NOMO-1 (cell line): ENCODE results near the gene B4GALT1.
"Not testable (repeated sequence)": the region's sequence is repeated elsewhere in the genome, so short reads cannot be mapped to it uniquely, and the experiment has no call there.

Experiments
- DNase-seq, 2 experiments: peaks; one replicate each; lab custom pipeline; 2025; ENCODE audit not compliant: unreplicated experiment in 2 of 2; lab: John Stamatoyannopoulos, UW

B4GALT1 gene

DNA sequence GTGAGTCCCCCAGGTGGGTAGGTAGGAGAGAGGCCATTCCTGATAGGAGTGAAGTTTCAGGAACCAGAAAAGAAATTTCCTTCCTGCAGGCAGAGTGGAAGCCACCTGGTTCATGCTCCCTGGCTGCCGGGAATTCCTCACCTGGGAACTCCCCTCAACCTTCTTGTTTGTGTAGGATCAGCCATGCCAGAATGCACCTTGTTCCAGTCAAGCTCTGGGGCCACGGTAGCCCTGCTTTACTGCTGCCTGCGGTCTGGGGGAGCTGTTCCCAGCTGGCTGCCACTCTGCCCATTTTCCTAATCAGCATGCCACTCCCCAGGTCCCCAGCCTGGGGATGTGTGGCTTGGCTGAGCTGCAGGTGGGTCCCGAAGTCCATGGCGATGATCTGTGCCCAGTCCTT lies 18.7 kb upstream of the B4GALT1 start:
- no peak for DNase-seq

DNA sequence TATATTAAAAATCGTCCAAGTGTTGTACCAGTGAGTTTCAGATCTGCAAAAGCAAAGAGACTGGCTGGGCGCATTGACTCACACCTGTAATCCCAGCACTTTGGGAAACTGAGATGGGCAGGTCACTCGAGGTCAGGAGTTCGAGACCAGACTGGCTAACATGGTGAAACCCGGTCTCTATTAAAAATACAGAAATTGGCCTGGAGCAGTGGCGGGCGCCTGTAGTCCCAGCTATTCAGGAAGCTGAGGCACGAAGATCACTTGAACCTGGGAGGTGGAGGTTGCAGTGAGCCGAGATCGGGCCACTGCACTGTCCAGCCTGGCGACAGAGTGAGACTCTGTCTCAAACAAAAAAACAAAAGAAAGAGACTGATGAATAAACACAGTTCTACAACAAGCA lies 18.3 kb upstream of the B4GALT1 start:
- no peak for DNase-seq

DNA sequence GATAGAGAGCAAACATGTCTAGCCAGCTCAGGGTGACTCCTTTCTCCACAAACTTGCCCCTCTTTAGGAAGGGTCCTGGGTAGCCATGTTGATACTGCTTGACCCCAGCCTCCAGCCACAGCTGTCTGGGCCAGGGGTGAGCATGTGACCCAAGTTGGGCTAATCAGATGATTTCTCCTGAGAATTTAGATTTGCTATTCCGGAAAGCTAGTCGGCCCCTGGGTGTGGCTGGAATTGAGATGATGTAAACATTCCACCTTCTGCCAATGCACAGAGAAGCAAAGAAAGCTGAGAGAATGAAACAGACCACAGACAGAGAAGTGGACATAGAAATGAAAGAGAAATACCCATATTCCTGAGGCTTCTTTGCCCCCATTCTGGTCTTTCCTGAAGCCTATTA lies 17.8 kb upstream of the B4GALT1 start:
- DNase-seq: no peak

DNA sequence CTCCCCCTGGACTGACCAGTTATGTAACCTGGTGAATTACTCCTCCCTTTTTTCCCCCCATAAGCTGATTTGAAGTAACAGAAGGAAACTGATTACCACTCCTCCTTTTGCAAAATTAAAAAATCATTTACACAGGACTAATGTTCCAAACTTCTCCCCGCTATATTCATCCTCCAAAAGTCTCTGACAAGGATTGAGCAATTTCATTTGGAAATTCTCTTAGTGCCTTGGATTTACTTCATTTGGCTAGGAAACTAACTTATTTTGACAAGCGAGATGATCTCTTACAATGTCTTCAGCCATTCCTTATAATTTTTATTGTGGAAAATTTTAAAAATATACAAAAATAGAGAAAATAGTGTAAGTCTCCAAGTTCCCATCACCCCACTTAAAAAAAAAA lies 15.4 kb upstream of the B4GALT1 start:
- DNase-seq: no peak

DNA sequence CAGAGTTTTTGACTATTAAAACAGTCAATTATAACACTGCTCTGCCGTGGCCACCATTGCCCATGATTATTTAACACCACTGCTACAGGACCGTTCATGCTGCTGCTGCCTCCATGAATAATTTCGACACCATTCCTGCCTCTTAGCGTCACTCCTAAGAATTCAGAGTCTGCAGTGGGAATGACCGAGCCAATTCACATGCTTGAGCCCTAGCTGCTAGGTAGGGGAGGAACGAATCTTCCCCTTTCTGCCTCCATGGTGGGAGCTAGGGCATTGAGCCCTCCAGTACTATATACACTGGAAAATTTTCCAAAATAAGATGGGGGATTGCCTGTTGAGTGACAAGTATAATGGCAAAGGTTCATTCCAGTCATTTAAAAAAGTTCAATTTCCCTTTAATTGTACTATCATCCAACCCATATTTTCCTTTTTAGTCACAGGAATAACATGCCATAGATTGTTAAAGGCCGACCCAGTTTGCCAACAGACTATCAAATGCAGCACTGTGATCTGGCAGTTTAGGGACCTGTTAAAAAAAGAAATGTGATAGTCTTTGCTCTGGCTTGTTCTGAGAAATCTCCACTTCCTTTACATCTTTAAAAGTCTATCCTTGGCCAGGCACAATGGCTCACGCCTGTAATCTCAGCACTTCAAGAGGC lies 13.5 kb upstream of the B4GALT1 start:
- DNase-seq: no peak

DNA sequence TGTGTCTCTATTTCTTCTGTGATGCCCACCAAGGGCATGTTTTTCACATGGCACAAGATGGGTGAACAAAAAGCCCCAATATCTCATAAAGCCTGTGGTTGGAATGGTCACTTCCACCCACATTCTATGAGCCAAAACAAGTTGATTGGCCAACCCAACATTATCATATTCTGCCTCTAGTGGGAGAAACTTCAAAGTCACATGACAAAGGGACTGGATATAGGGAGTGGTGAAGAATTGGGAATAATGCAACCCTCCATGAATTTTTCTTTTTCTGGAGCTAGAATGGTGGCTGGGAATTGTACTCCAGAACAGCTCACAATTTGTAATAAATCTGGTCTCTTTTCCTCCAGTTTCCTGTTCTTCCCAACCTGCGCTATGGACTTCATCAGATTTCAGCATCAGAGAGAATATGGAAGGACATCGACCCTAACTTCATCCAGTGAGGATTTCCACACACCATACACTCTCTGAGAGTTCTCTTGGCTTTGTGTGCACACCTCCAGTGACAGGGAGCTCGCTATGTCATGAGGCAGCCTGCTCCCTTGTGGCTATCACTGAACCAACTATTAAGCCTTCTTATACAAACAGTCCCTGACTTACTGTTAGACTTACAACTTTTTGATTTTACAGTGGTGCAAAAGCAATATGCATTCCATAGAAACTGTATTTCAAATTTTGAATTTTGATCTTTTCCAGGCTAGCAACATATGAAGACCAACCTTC lies 12.0 kb upstream of the B4GALT1 start:
- DNase-seq: no peak

DNA sequence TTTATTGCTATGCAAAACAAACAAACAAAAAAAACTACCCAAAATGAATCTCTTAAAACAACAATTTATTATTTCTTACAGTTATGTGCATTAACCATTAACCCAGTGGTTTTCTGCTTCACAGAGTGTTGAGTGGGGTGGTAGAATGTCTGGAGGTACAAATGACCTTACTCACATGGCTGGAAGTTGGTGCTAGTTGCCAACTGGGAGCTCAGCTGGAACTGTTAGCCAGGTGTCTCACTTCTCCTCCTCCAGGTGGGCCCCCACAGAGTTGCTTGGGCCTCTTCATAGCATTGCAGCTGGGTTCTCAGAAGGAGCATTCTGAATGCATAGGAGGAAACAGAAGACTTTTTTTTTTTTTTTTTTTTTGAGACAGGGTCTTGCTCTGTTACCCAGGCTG lies 10.5 kb upstream of the B4GALT1 start:
- no peak for DNase-seq

DNA sequence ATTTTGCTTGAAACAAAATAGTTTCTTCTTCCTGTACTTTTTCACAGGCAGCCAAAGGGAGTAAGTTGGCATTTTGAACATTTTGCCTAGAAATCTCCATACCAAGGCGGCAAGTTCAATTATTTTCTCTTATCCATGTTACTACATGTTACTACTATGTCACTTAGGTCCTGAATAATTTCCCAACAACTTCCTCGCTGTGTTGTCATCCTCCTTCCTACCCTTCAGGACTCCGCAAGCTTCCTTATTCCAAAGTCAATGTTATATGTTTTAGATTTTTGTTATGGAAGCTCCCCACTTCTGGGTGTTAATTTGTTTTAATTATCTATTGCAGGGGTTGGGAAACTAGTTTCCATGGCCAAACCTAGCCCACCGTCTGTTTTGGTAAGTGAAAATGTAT lies 9.9 kb upstream of the B4GALT1 start:
- DNase-seq: no peak

DNA sequence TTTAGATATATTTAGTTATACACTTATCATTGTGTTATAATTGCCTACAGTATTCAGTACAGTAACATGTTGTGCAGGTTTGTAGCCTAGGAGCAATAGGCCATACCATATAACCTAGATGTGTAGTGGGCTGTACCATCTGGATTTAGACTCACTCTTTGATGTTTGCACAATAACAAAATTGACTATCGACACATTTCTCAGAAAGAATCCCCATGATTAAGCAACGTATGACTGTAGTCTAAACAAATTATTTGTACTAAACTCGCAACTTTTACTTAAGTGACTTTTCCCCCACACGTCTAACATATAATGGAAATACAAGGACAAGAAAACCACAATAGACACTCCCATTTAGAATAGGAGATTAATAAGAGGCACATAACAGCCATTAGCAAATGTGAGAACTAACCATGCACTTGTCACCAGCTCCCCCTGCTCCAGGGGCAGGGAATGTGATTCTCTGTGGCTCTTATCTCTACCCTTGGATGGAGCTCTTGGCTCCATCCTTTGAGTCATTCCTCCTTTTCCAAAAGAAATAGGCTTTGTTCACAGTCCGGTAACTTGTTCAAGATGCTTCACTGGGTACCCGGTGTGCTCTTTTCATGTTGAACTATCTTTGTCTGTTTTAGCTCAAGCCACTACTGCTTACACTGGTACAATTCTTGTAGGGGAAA lies 8.7 kb upstream of the B4GALT1 start:
- DNase-seq: no peak

DNA sequence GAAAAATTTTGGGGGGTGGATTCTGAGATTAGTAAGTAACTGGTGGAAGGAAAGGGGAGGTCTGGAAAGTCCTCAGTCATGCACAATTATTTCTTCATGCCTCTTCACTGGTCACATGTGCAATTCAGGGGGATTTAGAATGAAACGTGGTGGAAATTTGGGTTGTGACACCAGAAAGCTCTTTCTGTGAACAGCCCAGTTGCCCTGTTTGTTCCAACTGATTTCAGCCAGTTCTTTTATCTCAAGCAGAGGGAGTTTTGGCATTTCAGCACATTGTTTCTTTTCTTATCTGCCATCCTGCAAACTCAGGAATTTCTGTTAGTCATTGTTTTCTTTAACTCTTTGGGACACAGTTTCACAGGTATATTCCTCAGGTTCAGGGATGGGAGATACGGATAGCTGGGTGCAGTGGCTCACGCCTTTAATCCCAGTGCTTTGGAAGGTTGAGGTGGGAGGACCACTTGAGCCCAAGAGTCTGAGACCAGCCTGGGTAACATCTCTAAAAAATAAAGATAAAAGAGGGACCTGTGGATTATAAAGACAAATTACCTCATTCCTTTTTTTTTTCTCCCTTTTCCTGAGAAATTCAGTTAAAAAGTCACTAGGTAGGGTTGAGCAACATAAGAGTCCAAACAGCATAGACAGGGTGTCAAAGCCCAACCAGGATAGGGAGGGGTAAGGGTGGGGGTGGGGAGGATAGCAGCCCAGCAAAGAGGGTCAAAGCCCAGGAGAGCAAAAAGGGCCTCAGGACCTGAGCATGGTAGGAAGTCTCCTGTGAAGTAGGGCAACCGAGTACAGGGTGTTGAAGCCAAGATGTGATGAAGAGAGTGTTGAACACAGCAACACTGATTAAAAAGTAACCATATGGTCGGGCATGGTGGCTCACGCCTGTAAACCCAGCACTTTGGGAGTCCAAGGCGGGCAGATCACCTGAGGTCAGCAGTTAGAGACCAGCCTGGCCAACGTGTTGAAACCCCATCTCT lies 5.4 kb upstream of the B4GALT1 start:
- no peak for DNase-seq

DNA sequence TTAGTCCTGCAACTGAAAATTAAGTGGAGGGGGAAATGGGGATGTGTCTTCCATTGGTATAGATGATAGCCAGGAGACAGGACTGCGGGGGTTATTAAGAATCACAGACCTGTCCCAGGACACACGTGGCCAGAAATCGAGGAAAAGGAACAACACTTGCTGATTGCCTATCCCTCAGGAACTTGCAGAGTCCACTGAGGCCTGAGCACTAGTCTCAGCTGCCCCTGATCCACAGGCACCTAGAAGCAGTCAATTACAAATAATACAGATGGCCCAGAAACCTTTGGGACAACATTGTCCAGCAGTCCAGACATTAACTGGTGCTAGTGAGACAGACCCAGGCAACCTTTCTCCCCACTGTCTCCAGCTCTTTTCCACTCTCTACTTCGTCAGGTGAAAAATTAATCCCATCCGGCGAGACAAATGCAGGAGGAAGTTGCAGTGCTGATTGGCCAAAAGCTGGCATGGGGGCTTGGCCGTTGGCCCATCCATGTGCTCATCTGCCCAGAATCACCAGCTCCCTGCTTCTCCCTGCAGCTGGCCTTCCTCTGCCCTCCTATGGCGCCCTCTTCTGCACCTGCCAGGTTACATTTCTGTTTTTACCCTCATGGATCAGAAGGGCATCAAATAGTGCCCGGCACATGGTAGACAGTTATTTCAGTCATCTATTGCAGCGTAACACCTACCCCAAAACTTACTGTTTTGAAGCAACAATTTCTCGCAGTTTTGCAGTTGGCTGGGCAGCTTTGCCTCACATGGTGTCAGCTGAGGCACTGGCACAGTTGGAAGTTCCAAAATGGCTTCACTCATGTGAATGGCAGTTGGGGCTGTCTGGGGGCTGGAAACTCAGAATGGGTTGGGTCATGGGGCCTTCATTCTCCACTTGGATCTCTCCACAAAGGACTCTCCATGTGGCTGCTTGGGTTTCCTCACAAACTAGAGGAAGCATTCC lies 3.6 kb upstream of the B4GALT1 start:
- DNase-seq: peak in 1 of 2 experiments; percentile 25

DNA sequence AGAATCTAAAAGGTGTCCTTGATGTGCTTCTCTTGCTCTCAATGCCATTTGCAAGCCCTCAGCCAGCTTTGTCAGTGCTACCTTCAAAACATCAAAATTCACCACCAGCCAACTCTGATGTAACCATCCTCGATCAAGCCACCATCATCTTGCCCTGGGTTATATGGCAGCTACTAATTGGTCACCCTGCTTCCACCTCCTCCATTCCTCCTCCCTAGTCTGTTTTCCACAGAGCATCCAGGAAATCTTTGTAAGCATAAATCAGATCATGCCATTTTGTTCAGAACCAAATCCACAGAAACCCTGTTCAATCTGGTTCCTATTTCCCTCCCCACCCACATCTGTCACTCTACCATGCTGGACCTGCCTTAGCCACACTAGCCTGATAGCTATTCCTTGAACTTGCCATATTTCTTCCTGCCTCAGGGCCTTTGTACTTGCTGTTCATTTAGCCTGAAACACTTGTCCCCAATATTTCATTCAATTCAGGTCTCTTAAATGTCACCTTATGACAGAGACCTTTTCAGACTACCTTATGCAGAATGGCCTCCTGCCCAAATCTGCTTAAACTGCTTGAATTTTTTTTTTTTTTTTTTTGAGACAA lies 1.9 kb upstream of the B4GALT1 start:
- no peak for DNase-seq

DNA sequence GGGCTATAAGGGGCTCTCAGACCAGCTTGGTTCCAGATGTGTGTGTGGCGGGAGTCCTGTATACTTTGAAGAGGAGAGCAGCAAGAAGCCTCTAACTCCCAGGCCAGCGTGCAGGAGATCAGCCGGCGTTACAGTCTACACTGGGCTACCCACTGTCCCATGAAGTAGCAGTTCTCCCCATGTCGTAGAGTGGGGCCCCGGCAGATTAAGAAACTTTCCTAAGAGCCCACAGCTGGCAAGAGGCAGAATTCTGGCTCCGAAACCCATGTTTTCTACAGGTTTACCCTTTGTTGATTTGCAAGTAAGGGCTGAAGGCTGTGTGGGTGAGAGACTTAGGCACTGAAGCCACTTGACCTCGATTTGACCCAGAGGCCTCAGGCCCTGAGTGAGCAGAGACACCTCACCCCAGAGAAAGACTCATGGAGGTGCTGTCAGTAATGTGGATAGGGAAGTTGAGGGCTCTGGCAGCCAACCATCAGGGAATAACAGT lies 881 bp upstream of the B4GALT1 start:
- DNase-seq: peak; percentile 56 to 60

DNA sequence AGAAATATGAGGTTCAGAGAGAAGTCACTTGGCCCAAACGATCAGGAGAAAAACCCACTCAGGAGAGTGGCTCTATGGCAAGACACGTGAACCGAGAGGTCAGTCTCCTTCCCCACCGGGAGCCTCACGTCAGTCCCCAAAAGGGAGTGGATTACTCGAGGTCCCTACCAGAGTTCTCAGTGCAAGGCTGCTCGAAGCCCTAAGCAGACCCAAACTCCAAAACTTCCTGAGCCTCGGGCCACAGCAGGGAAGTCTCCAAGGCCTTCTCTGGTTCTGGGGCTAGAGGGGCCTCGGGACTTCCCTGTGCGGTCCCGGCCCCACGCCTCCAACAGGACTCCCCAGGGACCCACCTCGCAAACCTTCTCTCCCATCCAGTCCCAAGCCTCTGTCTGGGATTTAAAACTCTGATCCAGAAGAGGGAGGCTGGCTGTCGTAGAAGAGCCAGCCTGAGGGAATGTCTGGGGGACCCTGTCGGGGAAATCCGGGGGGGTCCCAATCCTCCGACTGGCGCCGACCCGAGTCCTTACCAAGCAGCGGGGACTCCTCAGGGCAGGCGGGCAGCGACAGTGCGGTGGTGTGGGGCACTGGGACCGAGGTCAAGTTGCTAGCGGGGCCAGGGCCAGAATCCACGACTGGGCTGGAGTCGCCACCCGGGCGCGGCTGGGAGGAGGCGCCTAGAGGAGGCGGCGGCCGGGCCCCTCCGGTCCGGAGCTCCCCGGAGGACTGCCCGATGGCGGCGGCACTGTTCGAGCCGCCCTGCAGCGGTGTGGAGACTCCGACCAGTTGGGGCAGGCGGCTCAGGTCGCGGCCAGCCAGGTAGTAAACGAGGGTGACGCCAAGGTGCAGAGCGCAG lies 679 bp downstream of the B4GALT1 start:
- peak; percentile 54 to 60 for DNase-seq

DNA sequence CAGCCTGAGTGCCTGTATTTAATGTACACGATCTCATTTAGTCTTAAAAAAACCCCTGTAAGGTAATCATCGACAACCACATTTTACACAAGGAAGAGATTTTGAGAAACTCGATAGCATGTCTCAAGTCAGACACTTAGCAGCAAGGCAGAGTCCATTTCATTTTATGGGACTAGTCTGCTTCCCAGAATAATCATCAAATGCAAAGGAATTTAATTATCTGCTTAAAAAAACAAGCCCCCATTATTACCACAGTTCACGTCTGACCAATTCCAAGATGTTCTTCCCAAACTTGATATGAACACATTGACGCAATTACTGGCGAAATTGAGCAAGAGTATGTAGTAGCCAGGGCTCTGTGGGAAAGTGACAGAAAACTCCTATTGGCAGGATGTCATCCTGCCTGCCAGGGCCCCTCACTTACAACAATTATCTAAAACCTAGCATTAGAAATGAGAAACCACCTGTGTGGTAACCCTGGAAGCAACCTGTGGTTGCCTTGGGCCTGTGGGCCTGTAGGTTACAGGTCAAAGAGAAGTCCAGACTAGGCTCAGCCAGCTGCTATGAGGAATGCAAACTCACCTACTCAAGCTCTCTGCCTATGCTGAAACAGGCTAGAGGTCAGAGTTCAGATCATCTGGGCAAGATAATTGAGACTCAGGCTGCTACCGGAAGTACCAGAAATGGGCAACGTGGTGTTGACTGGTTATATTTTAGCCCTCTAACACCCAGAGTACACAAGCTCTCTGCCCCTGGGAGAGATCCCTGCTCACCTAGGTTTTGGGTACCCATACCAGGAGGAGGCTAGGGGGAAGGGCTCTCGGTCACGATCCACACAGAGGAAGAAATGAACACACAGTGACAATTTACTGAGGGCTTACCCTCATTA lies 1.6 kb downstream of the B4GALT1 start:
- peak; percentile 45 to 76 for DNase-seq

DNA sequence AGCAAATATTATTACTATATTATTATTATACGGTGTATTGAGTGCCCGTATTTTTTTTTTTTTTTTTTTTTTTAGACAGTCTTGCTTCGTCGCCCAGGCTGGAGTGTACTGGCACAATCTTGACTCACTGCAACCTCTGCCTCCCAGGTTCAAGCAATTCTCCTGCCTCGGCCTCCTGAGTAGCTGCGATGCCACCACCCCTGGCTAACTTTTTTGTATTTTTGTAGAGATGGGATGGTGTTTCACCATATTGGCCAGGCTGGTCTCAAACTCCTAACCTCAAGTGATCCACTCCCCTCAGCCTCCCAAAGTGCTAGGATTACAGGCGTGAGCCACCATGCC lies 2.2 kb downstream of the B4GALT1 start:
- not testable (repeated sequence) for DNase-seq

DNA sequence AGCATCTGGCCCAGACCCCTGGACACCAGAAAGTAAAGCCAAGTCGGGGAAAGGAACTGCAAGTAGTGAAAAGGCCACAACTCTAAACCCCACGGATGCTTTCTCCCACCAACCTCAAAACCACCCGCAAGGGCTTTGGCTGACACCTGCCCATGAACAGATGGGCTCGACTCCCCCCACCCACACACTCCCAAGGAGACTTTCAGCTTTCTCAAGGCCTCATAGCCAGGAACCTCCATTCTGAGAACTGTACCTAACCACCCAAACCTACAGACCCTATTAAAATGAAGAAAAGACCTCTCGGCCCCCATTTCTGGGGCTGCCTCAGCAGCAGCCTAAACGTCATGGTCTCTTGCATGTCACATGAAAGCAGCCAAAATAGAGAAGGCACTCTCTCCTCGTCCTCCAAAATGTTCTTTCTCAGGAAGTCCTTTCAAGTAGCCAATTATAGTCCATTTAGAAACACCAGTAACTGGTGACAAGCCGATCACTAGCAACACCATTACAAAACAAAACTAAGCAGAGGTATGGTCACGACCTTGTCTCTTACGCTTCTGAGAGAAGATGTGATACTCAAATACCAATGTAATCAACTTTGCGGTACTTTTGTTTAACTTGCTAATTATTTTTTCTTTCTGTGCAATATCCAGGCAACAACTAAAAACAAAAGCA lies 2.9 kb downstream of the B4GALT1 start:
- DNase-seq: peak; percentile 30 to 77
